Parathyroid adenoma (tissue), 2 donors: ENCODE results near the gene SMARCA2.

Source experiments
- H2AFZ ChIP-seq: fragments of 300-600 bp; sonication (generic); one replicate; pipeline ENCODE4 v1.7.0; 2017; ENCODE audit warnings: antibody characterized with exemption, mild to moderate bottlenecking
- H3K27ac ChIP-seq: fragments of 300-600 bp; sonication (generic); one replicate; pipeline ENCODE4 v1.7.0; 2017
- H3K27me3 ChIP-seq: fragments of 300-600 bp; sonication (generic); one replicate; pipeline ENCODE4 v1.7.0; 2017; ENCODE audit warnings: low read length; ENCODE audit not compliant: control insufficient read depth, insufficient read depth
- H3K36me3 ChIP-seq: fragments of 300-600 bp; sonication (generic); one replicate; pipeline ENCODE4 v1.7.0; 2017; ENCODE audit warnings: low read length; ENCODE audit not compliant: control insufficient read depth, insufficient read depth
- H3K4me1 ChIP-seq: fragments of 300-600 bp; sonication (generic); one replicate; pipeline ENCODE4 v1.7.0; 2017; ENCODE audit warnings: control low read depth
- H3K4me2 ChIP-seq: fragments of 300-600 bp; sonication (generic); one replicate; pipeline ENCODE4 v1.7.0; 2017; ENCODE audit warnings: low read length
- H3K4me3 ChIP-seq: fragments of 300-600 bp; sonication (generic); one replicate; pipeline ENCODE4 v1.7.0; 2017; ENCODE audit warnings: low read depth, low read length
- H3K79me2 ChIP-seq: fragments of 300-600 bp; sonication (generic); one replicate; pipeline ENCODE4 v1.7.0; 2017; ENCODE audit warnings: control low read depth
- H3K9ac ChIP-seq: fragments of 300-600 bp; sonication (generic); one replicate; pipeline ENCODE4 v1.7.0; 2017; ENCODE audit warnings: mild to moderate bottlenecking
- H3K9me3 ChIP-seq: fragments of 300-600 bp; sonication (generic); one replicate; pipeline ENCODE4 v1.7.0; 2017; ENCODE audit warnings: low read length; ENCODE audit not compliant: control insufficient read depth
- TF ChIP-seq, protein P1 (sequence below): fragments of 300-600 bp; sonication (generic); IDR thresholded peaks from one replicate; pipeline ENCODE4 v1.7.0; 2017; ENCODE audit warnings: antibody characterized with exemption, mild to moderate bottlenecking
- donor health status: primary hyperparathyroidism.

The SMARCA2 gene

DNA sequence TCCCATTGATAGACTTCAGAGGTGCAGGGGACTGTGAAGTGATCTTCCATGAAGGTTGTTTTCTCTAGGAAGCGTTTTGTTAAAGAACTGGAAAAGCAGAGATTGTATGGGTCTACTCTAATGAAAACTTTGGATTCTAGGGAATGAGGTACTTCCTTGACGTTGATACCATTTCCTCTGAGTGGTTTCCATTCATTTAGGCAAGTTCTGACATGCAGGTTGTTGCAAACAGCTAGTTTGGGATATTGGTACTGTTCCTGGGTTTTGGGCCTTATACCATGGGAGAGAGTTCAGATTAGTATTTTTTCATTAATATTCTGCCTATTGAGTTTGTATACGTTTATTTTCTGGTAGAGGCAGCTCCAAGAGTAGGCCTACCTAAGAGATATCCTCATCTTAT, 25.7 kb downstream of the SMARCA2 start:
- H3K27me3 ChIP-seq, result no peaks in the 10 kb centered on the region

DNA sequence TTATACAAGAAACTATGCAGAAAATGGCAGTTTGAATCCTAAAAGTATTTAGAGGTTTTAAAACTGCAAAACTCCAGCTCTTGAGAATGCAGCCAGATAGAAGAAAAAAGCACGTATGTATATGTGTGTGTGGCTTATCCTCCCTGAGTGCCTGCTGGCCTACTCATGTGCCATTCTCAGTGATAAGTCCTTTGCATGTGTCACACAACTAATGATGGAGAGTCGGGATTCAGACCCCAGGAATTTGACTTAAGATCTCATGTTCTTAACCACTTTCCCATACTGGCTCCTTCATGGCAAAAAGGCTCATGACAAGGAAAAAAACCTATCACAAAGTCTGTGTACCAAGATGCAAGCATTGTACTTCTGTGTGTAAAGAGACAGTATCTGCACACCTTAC, 26.6 kb downstream of the SMARCA2 start:
- peaks cover 24% of the 10 kb centered on the region for H3K79me2 ChIP-seq

More for the DNA sequence above, 25.7 kb downstream of the SMARCA2 start:
- Histone ChIP-seq H3K79me2 (peaks cover 24% of the 10 kb centered on the region), H3K9me3 (no peaks in the 10 kb centered on the region), H3K4me3 (no peak overlapping the region), H3K9ac (no peak overlapping the region), H3K27ac (no peak overlapping the region), H3K36me3 (no peaks in the 10 kb centered on the region), H3K4me1 (no peaks in the 10 kb centered on the region), H3K4me2 (no peak overlapping the region), H2AFZ (no peak overlapping the region)
- TF ChIP-seq, protein P1, sequence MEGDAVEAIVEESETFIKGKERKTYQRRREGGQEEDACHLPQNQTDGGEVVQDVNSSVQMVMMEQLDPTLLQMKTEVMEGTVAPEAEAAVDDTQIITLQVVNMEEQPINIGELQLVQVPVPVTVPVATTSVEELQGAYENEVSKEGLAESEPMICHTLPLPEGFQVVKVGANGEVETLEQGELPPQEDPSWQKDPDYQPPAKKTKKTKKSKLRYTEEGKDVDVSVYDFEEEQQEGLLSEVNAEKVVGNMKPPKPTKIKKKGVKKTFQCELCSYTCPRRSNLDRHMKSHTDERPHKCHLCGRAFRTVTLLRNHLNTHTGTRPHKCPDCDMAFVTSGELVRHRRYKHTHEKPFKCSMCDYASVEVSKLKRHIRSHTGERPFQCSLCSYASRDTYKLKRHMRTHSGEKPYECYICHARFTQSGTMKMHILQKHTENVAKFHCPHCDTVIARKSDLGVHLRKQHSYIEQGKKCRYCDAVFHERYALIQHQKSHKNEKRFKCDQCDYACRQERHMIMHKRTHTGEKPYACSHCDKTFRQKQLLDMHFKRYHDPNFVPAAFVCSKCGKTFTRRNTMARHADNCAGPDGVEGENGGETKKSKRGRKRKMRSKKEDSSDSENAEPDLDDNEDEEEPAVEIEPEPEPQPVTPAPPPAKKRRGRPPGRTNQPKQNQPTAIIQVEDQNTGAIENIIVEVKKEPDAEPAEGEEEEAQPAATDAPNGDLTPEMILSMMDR, result no peak

DNA sequence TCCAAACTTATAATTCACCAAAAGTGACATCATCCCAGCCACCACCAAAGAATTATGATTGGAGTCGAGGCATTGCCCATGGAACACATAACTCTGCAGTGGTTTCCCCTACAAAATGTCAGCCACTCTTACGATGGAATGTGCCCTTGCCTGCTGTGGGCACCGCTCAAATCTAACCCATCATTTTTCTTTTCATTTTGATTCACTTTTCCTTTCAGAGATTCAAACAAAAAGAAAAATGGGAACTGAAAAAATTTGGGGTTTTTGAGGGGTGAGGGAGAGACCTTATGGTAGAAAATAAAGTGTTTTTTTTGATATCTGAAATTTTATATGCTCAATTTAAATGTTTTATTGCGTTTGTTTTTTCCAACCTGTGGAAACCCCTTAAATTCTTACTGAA, 28.1 kb downstream of the SMARCA2 start:
- Histone ChIP-seq H3K36me3 (no peaks in the 10 kb centered on the region), H3K27me3 (no peaks in the 10 kb centered on the region), H3K4me1 (no peaks in the 10 kb centered on the region), H3K27ac (no peak overlapping the region), H3K9ac (no peak overlapping the region), H3K79me2 (peaks cover 24% of the 10 kb centered on the region), H2AFZ (no peak overlapping the region), H3K4me2 (no peak overlapping the region), H3K4me3 (no peak overlapping the region), H3K9me3 (no peaks in the 10 kb centered on the region)
- TF ChIP-seq, protein P1, result no peak

More for the DNA sequence above, 26.6 kb downstream of the SMARCA2 start:
- Histone ChIP-seq H3K4me1 (no peaks in the 10 kb centered on the region), H3K9me3 (no peaks in the 10 kb centered on the region), H3K9ac (no peak overlapping the region), H3K4me3 (no peak overlapping the region), H3K4me2 (no peak overlapping the region), H3K27me3 (no peaks in the 10 kb centered on the region), H3K36me3 (no peaks in the 10 kb centered on the region), H3K27ac (no peak overlapping the region), H2AFZ (no peak overlapping the region)
- TF ChIP-seq, protein P1, result no peak

DNA sequence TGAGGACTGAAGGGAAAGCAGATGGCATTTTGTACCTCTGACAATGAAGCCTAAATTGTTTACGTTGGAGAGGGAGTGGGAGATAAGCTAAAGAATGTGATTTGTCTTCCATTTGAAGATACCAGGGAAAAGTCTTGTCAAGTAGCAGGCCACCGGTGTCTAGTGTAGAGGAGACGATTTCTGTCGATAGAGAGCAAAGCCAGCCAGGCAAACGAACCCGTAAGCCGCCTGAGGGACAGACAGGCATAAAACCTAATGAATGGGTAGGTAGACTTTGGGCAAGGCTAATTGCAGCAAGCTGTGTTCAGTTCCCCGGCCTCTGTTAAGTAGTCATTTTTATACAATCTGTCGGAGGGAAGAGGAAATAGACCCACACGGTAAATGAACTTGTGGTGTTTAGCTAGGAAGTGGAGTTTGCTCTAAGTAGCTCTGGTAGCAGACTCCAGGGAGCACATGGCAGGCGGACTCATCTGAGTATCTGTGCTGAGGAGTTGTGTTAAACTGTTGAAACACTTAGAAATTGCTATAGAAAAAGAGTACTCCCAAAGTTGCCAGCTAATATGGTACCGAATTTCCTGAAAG, 28.8 kb downstream of the SMARCA2 start:
- Histone ChIP-seq H3K27me3 (no peaks in the 10 kb centered on the region), H3K36me3 (no peaks in the 10 kb centered on the region)
- TF ChIP-seq, protein P1, result no peak

DNA sequence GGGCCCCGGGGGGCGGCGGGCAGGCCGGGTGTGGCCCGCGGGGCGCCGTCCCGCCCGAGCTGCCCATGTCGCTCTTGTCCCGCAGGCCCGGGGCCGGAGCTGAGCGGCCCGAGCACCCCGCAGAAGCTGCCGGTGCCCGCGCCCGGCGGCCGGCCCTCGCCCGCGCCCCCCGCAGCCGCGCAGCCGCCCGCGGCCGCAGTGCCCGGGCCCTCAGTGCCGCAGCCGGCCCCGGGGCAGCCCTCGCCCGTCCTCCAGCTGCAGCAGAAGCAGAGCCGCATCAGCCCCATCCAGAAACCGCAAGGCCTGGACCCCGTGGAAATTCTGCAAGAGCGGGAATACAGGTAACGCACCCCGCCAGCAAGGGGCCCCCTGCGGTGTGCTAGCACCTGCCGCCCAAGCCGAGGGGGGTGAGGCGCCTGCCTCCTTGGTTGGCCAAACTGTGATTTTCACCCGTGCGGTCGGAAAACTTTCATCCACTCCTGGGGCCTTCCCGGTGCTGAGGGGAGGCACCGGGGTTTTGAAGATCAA, 32.1 kb downstream of the SMARCA2 start:
- H3K4me3 ChIP-seq, result no peak overlapping the region
- no peaks in the 10 kb centered on the region for H3K9me3 ChIP-seq
- no peak overlapping the region for H3K9ac ChIP-seq
- H3K36me3 ChIP-seq, result no peaks in the 10 kb centered on the region
- no peak overlapping the region for H3K4me2 ChIP-seq
- no peak overlapping the region for H2AFZ ChIP-seq
- no peak overlapping the region for H3K27ac ChIP-seq
- TF ChIP-seq, protein P1, result no peak
- H3K79me2 ChIP-seq, result peaks cover 6% of the 10 kb centered on the region
- no peaks in the 10 kb centered on the region for H3K27me3 ChIP-seq
- no peaks in the 10 kb centered on the region for H3K4me1 ChIP-seq

More for the DNA sequence above, 28.8 kb downstream of the SMARCA2 start:
- Histone ChIP-seq H3K4me1 (no peaks in the 10 kb centered on the region), H3K4me2 (no peak overlapping the region), H3K4me3 (no peak overlapping the region), H3K9me3 (no peaks in the 10 kb centered on the region), H3K79me2 (peaks cover 17% of the 10 kb centered on the region), H3K9ac (no peak overlapping the region), H2AFZ (no peak overlapping the region), H3K27ac (no peak overlapping the region)
